Measurements from ENCODE around the gene MAML2.

MAML2 gene

DNA sequence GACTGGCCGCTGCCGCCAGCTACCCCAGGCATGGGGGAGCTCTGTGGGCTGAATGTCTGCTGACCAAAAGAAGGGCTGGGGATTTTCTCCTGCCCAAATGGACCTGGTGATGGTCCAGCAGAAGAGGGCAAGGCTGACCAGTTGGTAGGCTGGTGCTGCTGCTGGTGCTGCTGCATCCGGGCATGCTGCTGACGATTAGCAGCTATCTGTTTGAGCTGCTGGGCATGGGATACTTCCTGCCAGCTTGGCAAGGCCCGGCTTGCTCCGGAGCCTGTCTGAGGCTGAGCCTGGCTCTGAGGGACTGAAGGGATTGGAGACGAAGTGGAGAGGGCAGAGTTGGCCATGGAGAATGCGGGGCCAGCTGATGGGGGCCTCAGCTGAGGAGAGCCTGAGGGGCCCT, 250.5 kb downstream of the MAML2 start:
- no peak for DNase-seq

DNA sequence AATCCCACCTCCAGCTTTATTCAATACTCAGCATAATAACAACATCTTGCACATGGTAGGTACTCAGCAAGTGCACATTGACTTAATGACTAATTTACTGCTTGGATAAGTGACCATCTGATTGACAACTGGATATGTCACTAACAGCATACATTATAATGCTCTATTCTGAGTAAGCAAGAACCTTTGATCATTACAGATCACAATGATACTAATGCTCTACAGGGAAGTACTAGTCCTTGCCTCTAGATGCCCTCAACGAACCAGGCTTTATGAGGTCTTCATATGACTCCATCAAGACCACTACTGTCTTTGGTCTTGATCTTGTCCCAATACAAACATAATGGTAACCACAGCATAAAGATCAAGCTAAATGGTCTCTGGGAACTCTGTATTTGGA, 251.5 kb downstream of the MAML2 start:
- DNase-seq, result no peak

DNA sequence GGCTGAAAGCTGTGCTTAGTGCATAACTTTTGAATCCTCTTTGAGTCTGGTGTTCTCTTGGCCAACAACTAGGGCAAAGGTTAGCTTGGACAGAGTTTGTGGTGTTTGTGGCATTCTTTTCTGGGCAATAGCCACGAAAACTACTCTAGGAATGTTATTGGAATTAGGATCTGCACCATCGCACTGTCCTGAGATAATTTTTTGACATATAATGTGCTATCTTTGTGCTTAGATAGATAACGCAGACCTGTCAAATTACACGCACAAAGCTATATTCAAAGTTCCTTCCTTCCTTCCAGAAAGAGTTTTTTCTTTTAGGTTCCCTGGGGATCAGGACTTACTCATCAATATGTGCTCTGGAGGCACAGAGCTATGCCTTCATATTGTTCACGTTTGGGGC, 252.3 kb downstream of the MAML2 start:
- DNase-seq, result no peak

DNA sequence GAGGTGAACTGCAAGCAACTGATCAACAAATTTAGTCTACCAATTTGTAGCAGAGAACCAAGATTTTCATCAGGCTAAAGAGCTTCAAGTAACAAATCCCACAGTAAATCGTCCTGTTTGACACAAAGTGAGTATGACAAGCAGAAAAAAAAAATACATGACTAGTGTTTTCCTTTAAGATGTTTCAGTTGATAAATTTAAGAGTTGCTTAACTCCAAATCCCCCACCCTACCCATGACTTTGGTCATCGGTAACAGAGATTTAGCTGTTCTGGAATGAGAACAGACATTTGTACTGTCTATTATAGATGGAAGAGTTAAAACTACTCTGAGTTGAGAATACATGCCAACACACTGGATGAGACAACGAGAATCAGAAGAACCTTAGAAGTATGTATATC, 254.1 kb downstream of the MAML2 start:
- no peak for DNase-seq

DNA sequence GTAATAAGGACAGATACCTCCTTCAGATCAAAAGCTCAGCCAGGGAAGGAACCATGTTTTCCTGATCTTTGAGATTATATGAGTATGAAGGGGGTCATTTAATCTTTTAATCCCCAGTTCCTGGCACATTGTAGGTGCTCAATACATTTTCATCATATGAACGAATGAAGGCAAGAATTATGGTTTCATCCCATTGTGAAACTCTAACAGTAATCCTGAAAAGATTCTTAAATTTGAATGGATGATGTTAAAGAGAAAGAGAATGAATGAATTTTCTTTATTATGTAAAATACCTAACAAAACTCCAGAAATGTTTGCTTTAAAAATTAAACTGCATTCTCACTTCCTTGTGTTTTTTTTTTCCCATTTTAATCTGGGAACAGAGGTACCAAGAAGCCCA, 256.9 kb downstream of the MAML2 start:
- no peak for DNase-seq

DNA sequence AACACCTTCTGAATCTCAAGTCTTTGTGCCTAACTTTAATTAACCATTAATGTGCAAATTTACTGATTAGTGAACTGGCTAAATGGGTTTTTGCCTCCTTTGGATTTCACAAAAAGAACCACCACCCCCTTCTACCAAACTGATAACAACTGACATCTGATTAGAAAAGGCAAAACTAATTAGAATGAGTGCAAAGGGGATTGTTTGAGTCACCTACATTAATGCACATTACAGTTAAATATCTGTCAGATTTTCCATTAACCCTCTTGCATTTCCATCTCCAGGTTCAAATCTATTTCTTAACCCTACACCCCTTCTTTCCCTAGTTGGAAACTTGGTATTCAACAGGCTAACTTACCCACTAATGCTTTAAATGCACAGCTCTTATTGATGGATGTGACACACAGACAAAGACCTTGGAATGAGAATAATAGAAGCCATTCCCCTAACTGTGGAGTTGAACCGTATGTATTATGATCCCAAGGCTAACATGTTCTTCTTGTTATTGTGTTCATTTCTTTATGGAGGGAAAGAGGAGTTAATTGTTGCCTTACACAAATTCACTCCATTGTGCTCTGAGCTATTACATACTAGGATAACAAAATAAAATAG, 257.6 kb downstream of the MAML2 start:
- no peak for DNase-seq

DNA sequence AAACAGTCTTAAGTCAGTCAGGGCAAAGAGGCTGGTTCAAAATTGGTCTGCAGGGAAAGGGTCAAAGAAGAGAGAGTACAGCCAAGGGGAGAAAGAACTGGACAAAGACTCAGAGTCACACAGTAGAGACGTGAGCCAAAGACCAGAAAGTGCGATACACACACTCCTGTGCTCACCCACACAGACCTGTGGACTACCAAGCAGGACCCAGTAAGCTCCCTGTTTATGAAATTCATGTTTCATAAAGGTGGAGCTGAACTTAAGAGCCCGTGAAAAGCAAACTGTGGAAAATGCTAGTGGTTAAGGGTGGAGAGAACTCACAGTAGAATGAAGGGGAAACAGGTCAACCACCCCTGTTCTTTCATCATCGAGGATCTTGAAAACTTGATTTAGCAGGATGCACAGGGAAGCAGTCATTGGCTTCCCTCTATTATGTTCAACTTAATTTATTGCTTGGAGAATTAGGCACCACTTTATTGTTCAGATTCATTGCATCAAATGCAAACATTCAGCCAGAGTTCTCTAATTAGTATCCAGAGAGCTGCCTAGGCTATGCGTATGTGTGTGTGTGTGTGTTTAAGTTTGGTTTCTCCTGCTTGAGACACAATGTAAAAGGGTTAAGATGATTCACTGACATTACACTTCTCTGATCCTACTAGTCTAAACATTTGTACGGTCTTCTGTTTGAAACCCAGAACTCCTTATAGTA, 258.2 kb downstream of the MAML2 start:
- DNase-seq, result no peak

DNA sequence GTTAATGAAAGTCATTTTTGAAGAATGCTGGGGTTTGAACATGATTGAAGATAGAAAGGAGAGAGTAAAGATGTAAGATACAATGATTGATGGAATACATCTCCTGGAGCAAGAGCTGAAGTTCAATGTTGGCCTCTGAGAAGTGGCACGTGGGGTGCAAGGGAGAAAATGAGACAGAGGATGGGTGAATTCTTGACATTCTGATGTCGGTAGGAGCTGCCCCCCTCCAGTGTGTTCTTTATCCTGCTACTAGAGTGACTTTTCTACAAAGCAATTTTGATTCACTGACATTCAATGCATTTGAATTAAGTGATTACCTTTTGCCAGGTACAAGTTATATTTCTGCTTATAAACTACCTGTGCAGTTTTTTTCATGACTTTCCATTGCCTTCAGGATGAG, 260.1 kb downstream of the MAML2 start:
- no peak for DNase-seq

DNA sequence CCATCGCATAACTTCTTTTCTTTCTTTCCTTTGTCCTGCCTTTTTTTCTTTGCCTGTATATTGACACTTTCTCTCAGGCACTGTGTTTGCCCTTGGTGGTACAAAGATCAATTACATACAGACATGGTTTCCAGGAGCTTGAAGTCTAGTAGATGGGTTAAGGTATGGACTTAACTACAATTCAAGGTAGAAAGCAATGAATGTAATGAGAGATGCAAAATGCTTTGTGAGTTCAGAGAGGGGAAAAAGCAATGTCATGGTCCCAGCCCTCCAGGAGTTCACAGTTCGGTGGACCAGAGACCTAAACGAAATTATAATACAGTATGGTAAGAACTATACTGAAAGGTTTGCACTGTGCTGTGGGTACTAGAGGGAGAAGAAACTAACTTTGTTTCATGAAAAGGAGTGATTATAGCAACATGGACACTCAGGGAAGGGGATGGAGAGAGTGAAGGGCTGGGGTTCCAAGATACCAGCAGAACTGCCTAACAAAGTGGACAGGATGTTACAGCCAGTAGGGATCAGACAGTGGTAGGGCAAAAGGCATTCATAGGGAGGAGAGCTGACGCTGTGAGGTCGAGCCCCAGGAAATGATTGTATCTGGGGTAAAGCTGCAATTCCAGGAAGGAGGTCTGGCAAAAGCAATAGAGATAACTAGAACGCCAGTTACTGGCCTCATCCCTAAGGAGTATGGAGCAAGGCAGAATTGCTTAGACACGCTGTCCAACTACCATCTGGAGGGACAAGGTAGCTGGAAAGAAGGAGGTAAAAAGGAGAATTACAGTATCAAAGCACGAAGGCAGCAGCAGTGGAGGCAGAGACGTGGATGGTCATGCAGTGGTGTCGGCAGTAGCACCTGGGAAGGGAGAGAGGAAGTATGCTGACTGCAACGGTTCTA, 260.7 kb downstream of the MAML2 start:
- no peak for DNase-seq

DNA sequence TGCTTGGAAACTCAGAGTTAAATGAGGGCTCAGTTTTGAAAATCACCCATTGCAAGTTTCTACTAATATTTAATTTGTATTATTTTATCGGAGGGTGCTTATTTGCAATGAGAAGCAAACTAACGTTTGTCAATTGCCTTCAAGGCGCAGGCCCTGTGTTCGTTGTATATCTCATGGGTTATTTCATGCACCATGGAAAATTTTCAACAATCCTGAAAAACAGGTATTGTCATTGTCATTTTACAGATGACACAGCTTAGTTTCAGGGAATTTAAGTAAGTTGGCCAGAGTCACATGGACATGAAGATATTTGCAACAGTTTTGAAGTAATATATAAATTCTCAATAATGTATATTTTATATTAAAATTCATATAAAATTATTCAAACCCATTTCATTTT, 261.4 kb downstream of the MAML2 start:
- no peak for DNase-seq

DNA sequence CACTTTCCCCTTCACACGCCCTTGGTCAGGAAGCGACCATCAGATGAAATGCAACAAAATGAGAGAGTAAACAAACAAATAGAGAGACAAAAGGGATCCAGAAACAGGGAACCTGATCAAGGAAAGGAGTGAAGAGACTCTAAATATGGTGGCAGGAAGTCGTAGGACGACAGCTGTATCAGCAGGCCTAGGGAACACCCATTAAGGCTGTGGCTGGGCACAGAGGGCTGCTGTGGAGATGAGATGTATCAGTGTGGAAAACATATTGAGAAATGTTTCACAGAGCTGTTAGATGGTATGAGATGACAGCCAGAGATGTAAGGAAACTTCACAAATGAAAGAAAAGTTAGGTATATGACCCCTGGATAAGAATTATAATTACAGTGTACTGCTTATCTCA, 263.3 kb downstream of the MAML2 start:
- no peak for DNase-seq

DNA sequence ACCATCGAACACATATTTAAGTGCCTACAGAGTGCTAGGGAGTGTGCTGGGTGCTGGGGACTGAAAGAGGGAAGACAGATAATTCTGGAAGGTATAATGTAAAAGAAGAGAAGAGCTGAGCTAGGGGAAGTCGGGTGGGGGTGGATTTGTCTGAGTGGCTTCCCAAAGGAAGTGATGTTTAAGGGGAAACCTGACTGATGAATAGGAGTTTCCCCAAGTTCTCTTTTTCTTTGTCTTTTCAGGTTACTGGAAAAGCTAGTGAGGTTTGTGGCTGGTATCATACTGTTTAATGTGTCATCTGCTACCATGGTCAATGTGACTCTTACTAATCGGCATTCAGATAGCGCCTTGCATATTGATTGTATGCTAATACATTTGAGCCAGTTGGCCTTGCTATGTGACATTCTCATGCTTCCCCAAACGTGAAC, 267.4 kb downstream of the MAML2 start:
- DNase-seq, result no peak

DNA sequence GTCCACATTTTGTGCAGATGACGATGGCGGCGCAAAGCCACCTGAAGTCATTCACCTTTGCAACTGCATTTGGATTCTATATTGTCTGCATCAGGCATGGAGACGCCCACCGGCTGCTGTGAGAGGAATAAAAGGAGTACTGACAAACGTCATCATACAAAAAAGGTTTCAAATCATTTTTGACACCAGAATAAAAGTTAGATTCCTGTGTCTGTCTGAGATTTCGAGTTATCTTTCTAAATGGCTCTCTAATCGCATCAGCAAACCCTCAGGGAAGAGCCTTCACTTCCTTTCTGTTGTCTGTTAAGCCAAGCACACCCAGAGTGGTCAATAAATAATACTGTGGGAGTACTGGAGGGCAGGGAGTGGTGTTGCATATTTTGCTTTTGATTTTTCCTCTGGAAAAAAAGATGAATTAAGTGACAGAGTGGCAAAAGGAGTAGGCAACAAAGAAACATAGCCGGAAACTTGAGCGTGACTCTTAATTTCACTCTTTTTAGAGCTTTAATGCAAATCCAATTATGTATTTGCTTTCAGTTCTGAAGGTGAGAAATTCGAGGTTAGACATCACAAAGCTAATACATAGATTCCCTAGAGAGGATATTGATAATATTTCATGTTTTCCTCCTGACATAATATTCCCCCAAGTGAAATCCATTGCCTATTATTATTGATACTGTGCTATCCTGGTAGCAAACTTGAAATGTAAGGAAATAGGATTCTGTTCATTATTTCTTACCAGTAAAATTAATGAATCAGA, 268.3 kb downstream of the MAML2 start:
- no peak for DNase-seq

DNA sequence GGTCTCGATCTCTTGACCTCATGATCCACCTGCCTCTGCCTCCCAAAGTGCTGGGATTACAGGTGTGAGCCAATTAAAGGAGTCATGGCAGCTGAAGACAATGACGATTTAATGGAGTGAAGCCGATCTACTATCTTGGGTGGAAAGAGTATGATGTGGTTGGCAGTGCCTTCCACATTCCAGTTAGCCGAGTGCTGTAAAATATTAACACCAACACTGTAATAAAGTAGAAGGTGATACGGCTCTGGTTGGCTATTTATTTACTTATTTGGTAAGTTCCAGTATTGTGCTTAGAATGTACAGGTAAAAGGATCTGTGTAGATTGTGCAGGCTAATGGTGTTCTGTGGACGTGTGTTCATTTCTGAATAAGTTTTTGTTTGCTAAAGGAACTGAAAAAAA, 269.5 kb downstream of the MAML2 start:
- no peak for DNase-seq

DNA sequence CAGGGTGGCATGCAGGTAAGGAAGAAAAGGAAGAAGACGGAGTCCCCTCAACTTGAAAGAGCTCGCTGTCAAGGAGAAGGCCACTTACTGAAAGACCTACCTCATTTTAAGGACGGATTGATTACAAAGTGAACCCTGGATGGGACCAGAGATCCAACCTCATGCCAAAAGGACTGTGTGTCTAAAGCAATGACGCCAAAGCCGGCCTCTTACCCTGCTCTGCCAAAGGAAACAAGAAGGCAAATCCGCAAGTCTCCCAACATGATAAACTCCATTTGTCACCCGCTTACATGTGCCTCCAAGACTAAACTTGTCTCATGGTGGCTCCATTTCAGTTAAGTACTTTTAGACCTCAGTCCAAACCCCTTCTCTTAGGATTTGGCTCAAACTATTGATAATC, 270.4 kb downstream of the MAML2 start:
- DNase-seq, result no peak

DNA sequence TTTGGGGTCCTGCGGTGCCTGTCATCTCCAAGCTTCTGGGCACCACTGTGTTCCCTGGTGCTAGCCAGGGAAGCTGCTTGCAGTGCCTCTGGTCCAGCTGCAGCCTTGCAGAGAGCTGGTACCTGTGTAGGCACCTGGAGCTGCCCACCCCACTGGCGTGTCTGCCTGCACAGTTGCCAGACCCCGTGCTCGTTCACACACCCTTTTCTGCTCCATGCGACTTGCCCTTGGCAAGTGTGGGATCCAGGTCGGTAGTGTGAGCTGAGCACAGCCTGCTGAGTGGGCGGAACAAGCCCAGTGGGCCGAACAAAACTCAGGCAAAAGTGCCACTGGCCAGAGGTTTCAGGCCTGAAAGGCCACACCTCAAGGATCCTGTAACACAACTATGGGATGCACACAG, 272.5 kb downstream of the MAML2 start:
- DNase-seq, result no peak

DNA sequence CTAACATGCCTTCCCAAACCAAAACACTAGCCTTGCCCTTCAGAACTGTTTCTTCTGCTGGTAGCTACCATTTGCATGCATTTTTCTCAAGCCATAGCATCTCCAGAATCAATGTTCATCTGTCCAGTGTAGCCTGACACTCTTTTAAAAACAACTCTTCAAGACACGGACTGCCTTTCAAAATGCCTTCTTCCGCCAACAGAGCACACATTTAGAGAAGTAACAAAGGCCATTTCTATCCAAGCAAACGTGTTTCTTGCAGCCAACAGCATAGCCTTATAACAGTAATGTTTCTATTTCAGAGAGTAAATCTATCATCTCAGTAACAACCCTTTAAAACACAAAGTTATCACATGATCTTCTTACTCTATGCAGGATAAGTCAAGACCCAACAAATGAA, 275.8 kb downstream of the MAML2 start:
- DNase-seq, result no peak

DNA sequence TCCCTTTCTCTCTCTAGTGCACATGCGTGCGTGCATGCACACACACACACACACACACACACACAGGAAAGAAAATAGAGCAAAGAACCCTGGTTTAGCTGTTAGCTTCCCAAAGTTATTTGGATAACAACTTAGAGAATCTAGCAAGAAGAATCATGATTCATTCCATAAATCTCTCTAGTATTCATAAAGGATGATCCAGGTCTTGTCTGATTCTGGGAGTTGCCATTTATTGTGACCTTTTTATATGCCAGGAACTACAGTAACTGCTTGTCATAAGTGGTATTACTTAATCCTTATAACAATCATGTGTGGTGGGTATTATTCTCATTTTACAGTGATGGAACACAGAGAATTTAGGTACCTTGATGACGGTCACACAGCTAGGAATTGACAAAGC, 277.6 kb downstream of the MAML2 start:
- no peak for DNase-seq

DNA sequence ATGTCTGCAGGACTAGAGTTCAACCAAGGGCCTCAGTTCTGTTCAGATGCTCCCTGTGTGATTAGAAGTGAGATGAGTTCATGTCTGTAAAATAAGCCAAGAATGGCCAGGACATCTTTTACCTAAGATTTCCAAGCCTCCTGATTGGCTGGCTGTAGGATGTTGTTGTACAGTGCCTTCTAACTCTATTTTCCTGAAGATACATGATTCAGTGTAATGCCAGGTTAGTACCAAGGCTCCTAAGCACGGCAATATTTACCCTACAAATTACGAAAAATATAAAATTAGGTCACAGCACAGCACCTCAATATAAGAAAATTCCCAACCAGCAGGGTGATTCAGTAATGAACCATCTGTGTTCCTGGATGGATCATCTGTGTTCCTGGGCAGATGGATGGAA, 279.1 kb downstream of the MAML2 start:
- DNase-seq, result no peak

DNA sequence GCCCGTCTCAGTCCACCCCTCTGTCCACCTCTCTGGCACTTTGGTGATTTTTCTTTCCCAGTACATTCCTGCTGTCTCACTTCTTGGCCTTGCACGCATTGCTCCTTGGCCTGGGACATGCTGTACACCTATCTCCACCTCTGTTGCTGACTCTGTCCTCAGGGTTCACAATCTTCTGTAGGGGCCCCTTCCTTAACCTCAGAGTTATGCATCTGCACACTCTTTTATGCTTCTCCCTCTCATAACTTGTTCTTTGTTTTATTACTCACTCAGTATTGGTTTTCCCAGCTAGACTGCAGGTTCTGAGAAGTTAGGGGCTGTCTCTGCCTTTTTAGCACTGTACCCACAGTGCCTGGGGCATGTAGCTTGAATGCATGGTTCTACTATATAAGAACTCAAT, 279.9 kb downstream of the MAML2 start:
- DNase-seq, result no peak

DNA sequence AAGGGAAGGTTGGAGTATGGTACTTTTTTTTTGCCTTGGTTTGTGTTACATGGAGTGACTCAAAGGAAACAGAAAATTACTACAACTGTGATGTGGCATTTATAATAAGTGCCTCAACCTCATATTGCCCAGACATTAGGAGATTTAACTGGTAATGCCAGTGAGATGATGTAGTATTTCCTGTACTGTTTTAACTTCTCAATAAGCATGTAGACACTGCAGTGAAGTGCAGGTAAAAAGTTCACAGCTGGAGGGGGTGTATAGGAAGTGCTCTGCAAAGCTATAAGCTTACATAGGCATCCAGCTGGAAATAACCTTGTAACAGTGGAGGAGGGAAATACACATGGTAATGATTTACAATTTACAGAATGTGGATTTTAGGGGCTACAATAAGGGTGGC, 280.9 kb downstream of the MAML2 start:
- DNase-seq, result no peak

DNA sequence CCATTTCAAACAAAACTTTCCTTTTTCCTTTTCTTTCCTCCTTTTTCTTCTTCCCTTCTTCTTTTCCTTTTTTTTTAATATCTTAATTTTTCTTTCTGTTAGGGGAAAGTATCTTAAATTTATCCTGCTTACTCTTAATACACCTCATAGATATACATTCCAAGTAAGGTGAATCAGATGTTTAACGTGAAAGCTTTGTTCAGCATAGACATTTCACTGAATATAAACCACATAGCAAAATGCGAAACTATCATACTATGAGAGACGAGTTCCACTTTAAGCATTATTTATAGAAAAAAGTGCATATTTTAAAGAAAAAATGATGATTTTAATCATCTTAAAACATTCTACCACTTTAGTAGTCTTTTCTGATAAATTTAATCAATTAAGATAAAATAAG, 281.3 kb downstream of the MAML2 start:
- no peak for DNase-seq

DNA sequence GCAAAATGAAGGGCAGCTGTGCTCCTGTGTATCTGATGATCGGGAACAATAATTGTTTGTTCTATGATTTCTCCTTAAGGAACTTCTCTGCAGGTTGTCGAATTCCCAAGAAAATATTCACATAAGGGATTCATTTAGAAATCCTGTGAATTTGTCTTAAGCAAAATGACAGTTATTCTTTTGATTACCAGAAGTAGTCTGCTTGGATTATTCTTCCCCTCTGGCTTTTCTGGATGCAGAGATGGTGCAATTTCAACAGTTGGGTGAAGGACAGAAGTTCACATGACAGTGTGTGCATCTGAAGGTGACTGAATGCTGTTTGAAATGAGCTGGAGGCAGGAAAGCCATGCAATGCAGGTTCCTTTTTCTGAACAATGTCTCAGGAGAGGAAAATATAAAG, 281.9 kb downstream of the MAML2 start:
- no peak for DNase-seq
